ENCODE data around the gene RFX1. TPM values are rescaled to one million over a fixed set of nuclear protein-coding genes. Genes with fewer than 3 reads are reported as not detected.
"Not testable (repeated sequence)": the region's sequence is repeated elsewhere in the genome, so short reads cannot be mapped to it uniquely, and the experiment has no call there.

RFX1 gene
- total and polyA plus RNA-seq, 9 donors = 1.8 to 9.5 (median 7.1) TPM

DNA sequence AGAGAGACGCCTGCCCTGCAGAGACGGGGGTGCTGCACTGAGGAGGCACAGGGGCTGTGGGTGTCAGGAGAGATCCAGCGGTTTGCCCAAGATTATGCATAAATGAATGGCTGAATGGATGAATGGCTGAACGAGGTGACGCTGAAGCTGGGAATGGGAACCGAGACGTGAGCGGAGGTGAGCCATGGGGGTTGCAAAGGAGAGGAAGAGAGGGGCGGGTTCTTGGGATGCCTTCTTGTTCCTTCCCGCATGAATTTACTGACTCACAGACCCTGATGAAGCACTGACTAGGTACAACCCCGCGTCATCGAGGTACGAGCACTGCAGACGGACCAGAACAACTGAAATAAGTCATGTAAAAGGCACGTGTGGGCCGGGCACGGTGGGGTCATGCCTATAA, 37.1 kb downstream of the RFX1 start:
- Histone ChIP-seq H3K27me3 (ENCODE audit: control insufficient read depth, insufficient read depth, low read length) (no peaks in the 10 kb centered on the region), H3K9me3 (replicated peaks; ENCODE audit: control insufficient read depth, low read depth, low read length) (no peaks in the 10 kb centered on the region), H3K27ac (ENCODE audit: low read length) (no peak overlapping the region), H3K4me3 (ENCODE audit: low read length) (no peak overlapping the region), H3K4me1 (ENCODE audit: control insufficient read depth, insufficient read depth, low read length) (no peaks in the 10 kb centered on the region), H3K36me3 (ENCODE audit: control insufficient read depth, insufficient read depth, low read length) (peaks cover 87% of the 10 kb centered on the region)
- 91% methylated on average over 17 of the region's 18 CpGs for whole genome bisulfite sequencing (ENCODE audit: insufficient coverage)
- no peak for DNase-seq

- no peak overlapping the region for H3K4me3 ChIP-seq (ENCODE audit: low read length)
- no peaks in the 10 kb centered on the region for H3K9me3 ChIP-seq (replicated peaks; ENCODE audit: control insufficient read depth, low read depth, low read length)
- WGBS (ENCODE audit: insufficient coverage) = 94% methylated on average over 21 of the region's 22 CpGs
- H3K36me3 ChIP-seq (ENCODE audit: control insufficient read depth, insufficient read depth, low read length) = peaks cover 84% of the 10 kb centered on the region
- no peak overlapping the region for H3K27ac ChIP-seq (ENCODE audit: low read length)
- H3K27me3 ChIP-seq (ENCODE audit: control insufficient read depth, insufficient read depth, low read length) = no peaks in the 10 kb centered on the region
- no peaks in the 10 kb centered on the region for H3K4me1 ChIP-seq (ENCODE audit: control insufficient read depth, insufficient read depth, low read length)
- no peak for DNase-seq
These were observed 37.7 kb downstream of the RFX1 start for GRCh38 chr19:13968383-13968935.

- H3K36me3 ChIP-seq (ENCODE audit: control insufficient read depth, insufficient read depth, low read length) = peaks cover 75% of the 10 kb centered on the region
- H3K9me3 ChIP-seq (replicated peaks; ENCODE audit: control insufficient read depth, low read depth, low read length) = not testable (repeated sequence)
- WGBS (ENCODE audit: insufficient coverage) = 92% methylated on average over 8 of the region's 8 CpGs
These were observed 38.9 kb downstream of the RFX1 start for GRCh38 chr19:13967206-13967605.

GRCh38 chr19:13966684-13967128, 39.4 kb downstream of the RFX1 start:
- H3K36me3 ChIP-seq (ENCODE audit: control insufficient read depth, insufficient read depth, low read length) = peaks cover 79% of the 10 kb centered on the region
- WGBS (ENCODE audit: insufficient coverage) = 92% methylated on average over 14 of the region's 14 CpGs
- peaks cover 5% of the 10 kb centered on the region for H3K4me1 ChIP-seq (ENCODE audit: control insufficient read depth, insufficient read depth, low read length)
- H3K27ac ChIP-seq (ENCODE audit: low read length) = no peak overlapping the region
- no peak for DNase-seq
- H3K27me3 ChIP-seq (ENCODE audit: control insufficient read depth, insufficient read depth, low read length) = no peaks in the 10 kb centered on the region
- H3K4me3 ChIP-seq (ENCODE audit: low read length) = no peak overlapping the region
- no peaks in the 10 kb centered on the region for H3K9me3 ChIP-seq (replicated peaks; ENCODE audit: control insufficient read depth, low read depth, low read length)

More at GRCh38 chr19:13967206-13967605, 38.9 kb downstream of the RFX1 start:
- not testable (repeated sequence) for H3K27me3 ChIP-seq (ENCODE audit: control insufficient read depth, insufficient read depth, low read length); H3K27ac ChIP-seq (ENCODE audit: low read length); H3K4me1 ChIP-seq (ENCODE audit: control insufficient read depth, insufficient read depth, low read length); DNase-seq; H3K4me3 ChIP-seq (ENCODE audit: low read length)

GRCh38 chr19:13965926-13966683, 40.0 kb downstream of the RFX1 start:
- no peak for DNase-seq
- Histone ChIP-seq H3K36me3 (ENCODE audit: control insufficient read depth, insufficient read depth, low read length) (peaks cover 79% of the 10 kb centered on the region), H3K4me1 (ENCODE audit: control insufficient read depth, insufficient read depth, low read length) (peaks cover 5% of the 10 kb centered on the region), H3K9me3 (replicated peaks; ENCODE audit: control insufficient read depth, low read depth, low read length) (no peaks in the 10 kb centered on the region), H3K4me3 (ENCODE audit: low read length) (no peak overlapping the region), H3K27me3 (ENCODE audit: control insufficient read depth, insufficient read depth, low read length) (no peaks in the 10 kb centered on the region), H3K27ac (ENCODE audit: low read length) (no peak overlapping the region)
- WGBS (ENCODE audit: insufficient coverage) = 95% methylated on average over 16 of the region's 20 CpGs

GRCh38 chr19:13965377-13965896, 40.7 kb downstream of the RFX1 start:
- H3K4me1 ChIP-seq (ENCODE audit: control insufficient read depth, insufficient read depth, low read length) = peaks cover 5% of the 10 kb centered on the region
- H3K27me3 ChIP-seq (ENCODE audit: control insufficient read depth, insufficient read depth, low read length) = no peaks in the 10 kb centered on the region
- WGBS (ENCODE audit: insufficient coverage) = 88% methylated on average over 21 of the region's 24 CpGs
- no peak for DNase-seq
- H3K9me3 ChIP-seq (replicated peaks; ENCODE audit: control insufficient read depth, low read depth, low read length) = no peaks in the 10 kb centered on the region
- H3K27ac ChIP-seq (ENCODE audit: low read length) = no peak overlapping the region
- peaks cover 81% of the 10 kb centered on the region for H3K36me3 ChIP-seq (ENCODE audit: control insufficient read depth, insufficient read depth, low read length)
- H3K4me3 ChIP-seq (ENCODE audit: low read length) = no peak overlapping the region

GRCh38 chr19:13964776-13965175, 41.3 kb downstream of the RFX1 start:
- H3K9me3 ChIP-seq (replicated peaks; ENCODE audit: control insufficient read depth, low read depth, low read length) = no peaks in the 10 kb centered on the region
- no peak for DNase-seq
- no peaks in the 10 kb centered on the region for H3K27me3 ChIP-seq (ENCODE audit: control insufficient read depth, insufficient read depth, low read length)
- H3K4me1 ChIP-seq (ENCODE audit: control insufficient read depth, insufficient read depth, low read length) = peaks cover 5% of the 10 kb centered on the region
- 100% methylated on average over 1 of the region's 5 CpGs for WGBS (ENCODE audit: insufficient coverage)
- no peak overlapping the region for H3K27ac ChIP-seq (ENCODE audit: low read length)
- peaks cover 81% of the 10 kb centered on the region for H3K36me3 ChIP-seq (ENCODE audit: control insufficient read depth, insufficient read depth, low read length)
- H3K4me3 ChIP-seq (ENCODE audit: low read length) = no peak overlapping the region

- 67% methylated on average over 46 of the region's 48 CpGs for WGBS (ENCODE audit: insufficient coverage)
- H3K4me1 ChIP-seq (ENCODE audit: control insufficient read depth, insufficient read depth, low read length) = peaks cover 5% of the 10 kb centered on the region
- no peak for DNase-seq
- no peaks in the 10 kb centered on the region for H3K9me3 ChIP-seq (replicated peaks; ENCODE audit: control insufficient read depth, low read depth, low read length)
- no peaks in the 10 kb centered on the region for H3K27me3 ChIP-seq (ENCODE audit: control insufficient read depth, insufficient read depth, low read length)
- peaks cover 81% of the 10 kb centered on the region for H3K36me3 ChIP-seq (ENCODE audit: control insufficient read depth, insufficient read depth, low read length)
- no peak overlapping the region for H3K4me3 ChIP-seq (ENCODE audit: low read length)
- no peak overlapping the region for H3K27ac ChIP-seq (ENCODE audit: low read length)
These were observed 42.5 kb downstream of the RFX1 start for GRCh38 chr19:13963603-13964105.

GRCh38 chr19:13962699-13963602, 43.2 kb downstream of the RFX1 start:
- 38% methylated on average over 64 of the region's 89 CpGs for WGBS (ENCODE audit: insufficient coverage)
- Histone ChIP-seq H3K4me1 (ENCODE audit: control insufficient read depth, insufficient read depth, low read length) (peaks cover 5% of the 10 kb centered on the region), H3K27me3 (ENCODE audit: control insufficient read depth, insufficient read depth, low read length) (no peaks in the 10 kb centered on the region), H3K36me3 (ENCODE audit: control insufficient read depth, insufficient read depth, low read length) (peaks cover 81% of the 10 kb centered on the region), H3K27ac (ENCODE audit: low read length) (no peak overlapping the region), H3K4me3 (ENCODE audit: low read length) (peak overlapping the region; percentile 8), H3K9me3 (replicated peaks; ENCODE audit: control insufficient read depth, low read depth, low read length) (no peaks in the 10 kb centered on the region)
- DNase-seq = peak; percentile 66

Data from muscle of leg (tissue), 11 donors.